Panc1 (cell line): ENCODE measurements around the gene ZNF862. TPM values are rescaled to one million over a fixed set of nuclear protein-coding genes. Genes with fewer than 3 reads are reported as not detected.

Experiments used
- ATAC-seq: fragments of 200-7000 bp; cut with Tn5 transposase; 2 replicates; pipeline ENCODE4 v1.9.1; 2020; ENCODE audit warnings: mild to moderate bottlenecking, moderate library complexity
- BruUV-seq: library from RNA; stranded (reverse); fragments of 400-500 nt; replicated peaks from 2 replicates; lab custom pipeline; 2021; lab: Mats Ljungman, UMichigan
- CTCF ChIA-PET: fragments of 300-600 bp; sonication (Branson Sonifier 250); formaldehyde crosslinking; loops from one replicate; lab custom pipeline; 2022; ENCODE audit warnings: antibody characterized with exemption; lab: Charles Lee
- POLR2A ChIA-PET: fragments of 300-600 bp; sonication (Branson Sonifier 250); formaldehyde crosslinking; loops from one replicate; lab custom pipeline; 2022; ENCODE audit warnings: antibody characterized with exemption; lab: Charles Lee
- DNase-seq: peaks from one replicate; pipeline ENCODE4 v3.0.0-alpha.2; 2010; ENCODE audit warnings: low read depth, low spot score
- H3K27ac ChIP-seq: 2 replicates; pipeline ENCODE4 v1.5.1; 2011; ENCODE audit warnings: mild to moderate bottlenecking, low read length, inconsistent platforms
- H3K27me3 ChIP-seq: fragments of 200-500 bp; sonication (Bioruptor generic); 2 replicates; pipeline ENCODE4 v1.6.0; 2014; ENCODE audit warnings: low read length, inconsistent platforms; ENCODE audit not compliant: control insufficient read depth, insufficient read depth
- H3K36me3 ChIP-seq: fragments of 200-500 bp; sonication (Bioruptor generic); 2 replicates; pipeline ENCODE4 v1.5.1; 2014; ENCODE audit warnings: inconsistent platforms, mild to moderate bottlenecking, low read length, moderate library complexity; ENCODE audit not compliant: control insufficient read depth, insufficient read depth
- H3K4me1 ChIP-seq: 2 replicates; pipeline ENCODE4 v1.5.1; 2011; ENCODE audit warnings: inconsistent platforms, mild to moderate bottlenecking, low read length, moderate library complexity; ENCODE audit not compliant: control insufficient read depth, insufficient read depth
- H3K4me3 ChIP-seq, 2 experiments: 2 replicates each; pipeline ENCODE4 v1.5.1; 2011 to 2012; ENCODE audit warnings: low read depth in 2 of 2, low read length in 2 of 2, mild to moderate bottlenecking in 2 of 2, inconsistent platforms in 1 of 2, moderate library complexity in 1 of 2
- H3K9me3 ChIP-seq: fragments of 200-500 bp; sonication (Bioruptor generic); 2 replicates; pipeline ENCODE4 v1.5.1; 2014; ENCODE audit warnings: low read depth, mild to moderate bottlenecking, inconsistent platforms, low read length, moderate library complexity; ENCODE audit not compliant: control insufficient read depth, insufficient read depth
- CTCF ChIP-seq: fragments of 450-650 bp; IDR thresholded peaks from 2 replicates; pipeline ENCODE4 v1.5.1; 2017; ENCODE audit warnings: mild to moderate bottlenecking
- POLR2AphosphoS5 ChIP-seq: IDR thresholded peaks from 2 replicates; pipeline ENCODE4 v1.6.1; 2012; ENCODE audit warnings: mild to moderate bottlenecking, low read depth, low read length, moderate library complexity
- REST ChIP-seq, 2 experiments: IDR thresholded peaks; 2 replicates each; pipeline ENCODE4 v1.6.1; 2011 to 2012; ENCODE audit warnings: low read depth in 2 of 2, control low read depth in 1 of 2, low read length in 1 of 2, mild to moderate bottlenecking in 1 of 2, moderate library complexity in 1 of 2; ENCODE audit not compliant: insufficient read depth in 1 of 2
- SIN3A ChIP-seq: IDR thresholded peaks from 2 replicates; pipeline ENCODE4 v1.6.1; 2012; ENCODE audit warnings: low read depth, mild to moderate bottlenecking, low read length, moderate library complexity, borderline replicate concordance; ENCODE audit not compliant: insufficient read depth
- TCF7L2 ChIP-seq: IDR thresholded peaks from 2 replicates; pipeline ENCODE4 v1.6.1; 2011; ENCODE audit warnings: mild to moderate bottlenecking, low read depth, low read length, inconsistent platforms
- in situ Hi-C: cut with HindIII; loops from 2 replicates; pipeline ENCODE4 v1.10.0; 2016; ENCODE audit warnings: low sequenced_read_pairs, low pct_unique_long_range_greater_than_20kb
- intact Hi-C: fragments of 100-400 bp; cut with micrococcal nuclease; formaldehyde crosslinking; loops from one replicate; pipeline ENCODE4 v1.10.0; 2022; ENCODE audit not compliant: unreplicated experiment
- total RNA-seq: library from RNA; stranded (reverse); gene quantifications from one replicate; pipeline ENCODE4 v1.2.1, GENCODE V29; 2021; ENCODE audit not compliant: unreplicated experiment

Gene ZNF862
- total RNA-seq, 1 experiment from 2014 or later, result 6.8 TPM

GRCh38 chr7:149885191-149886017 is 47.2 kb downstream of the ZNF862 start:
- TF ChIP-seq POLR2AphosphoS5 (no peak), CTCF (no peak), TCF7L2 (no peak), REST (IDR thresholded peaks at IDR 0.05; ENCODE audit: insufficient read depth in 1 of 2, low read depth in 2 of 2, low read length in 1 of 2) (no peak), SIN3A (no peak)
- CTCF ChIA-PET, result no interaction called here
- ATAC-seq, result no peak

GRCh38 chr7:149886018-149886415 is 47.8 kb downstream of the ZNF862 start:
- in situ Hi-C loops, result no loop called here
- BruUV-seq, result no TSS peak

More at GRCh38 chr7:149885191-149886017, 47.2 kb downstream of the ZNF862 start:
- Histone ChIP-seq H3K9me3 (no peaks in the 10 kb centered on the region), H3K36me3 (no peaks in the 10 kb centered on the region), H3K4me1 (no peaks in the 10 kb centered on the region; the same call in 1 of the 2 replicates), H3K27ac (no peak overlapping the region), H3K4me3 (no peak overlapping the region), H3K27me3 (peaks cover 6% of the 10 kb centered on the region; the same call in 1 of the 2 replicates)
- in situ Hi-C loops, result no loop called here
- no peak for DNase-seq
- no TSS peak for BruUV-seq
- POLR2A ChIA-PET, result no interaction called here
- intact Hi-C loops, result no loop called here

More at GRCh38 chr7:149886018-149886415, 47.8 kb downstream of the ZNF862 start:
- ChIA-PET POLR2A (no interaction called here), CTCF (no interaction called here)
- Histone ChIP-seq H3K4me3 (no peak overlapping the region), H3K27me3 (peaks cover 6% of the 10 kb centered on the region; the same call in 1 of the 2 replicates), H3K27ac (no peak overlapping the region), H3K9me3 (no peaks in the 10 kb centered on the region), H3K36me3 (no peaks in the 10 kb centered on the region), H3K4me1 (no peaks in the 10 kb centered on the region; the same call in 1 of the 2 replicates)
- DNase-seq (no peak), ATAC-seq (no peak)
- intact Hi-C loops, result no loop called here
- no peak for TF ChIP-seq REST (IDR thresholded peaks at IDR 0.05; ENCODE audit: insufficient read depth in 1 of 2, low read depth in 2 of 2, low read length in 1 of 2)
- no peak for TF ChIP-seq CTCF
- TF ChIP-seq TCF7L2, result no peak
- no peak for TF ChIP-seq SIN3A
- TF ChIP-seq POLR2AphosphoS5, result no peak
